Activated CD4-positive, alpha-beta T cell treated with anti-CD3 and anti-CD28 coated beads, Interleukin-2, amount 10 ng/mL, durations not matched to agents 24 days and 14 days (primary cell): Measurements from ENCODE around the gene ZFAND3. TPM values are rescaled to one million over a fixed set of nuclear protein-coding genes. Genes with fewer than 3 reads are reported as not detected.

Experiments used
- DNase-seq: peaks from one replicate; pipeline ENCODE4 v3.0.0; 2022
- H3K27ac Mint-ChIP-seq: one replicate; pipeline ENCODE4 v1.8.0; 2022; ENCODE audit warnings: mild to moderate bottlenecking, mixed read lengths
- H3K27me3 Mint-ChIP-seq: one replicate; pipeline ENCODE4 v1.8.0; 2022; ENCODE audit warnings: mixed read lengths
- H3K36me3 Mint-ChIP-seq: one replicate; pipeline ENCODE4 v1.8.0; 2022; ENCODE audit warnings: low read depth, mild to moderate bottlenecking, mixed read lengths
- H3K4me1 Mint-ChIP-seq: one replicate; pipeline ENCODE4 v1.8.0; 2021; ENCODE audit warnings: mixed read lengths
- H3K4me3 Mint-ChIP-seq: one replicate; pipeline ENCODE4 v1.8.0; 2022; ENCODE audit warnings: mild to moderate bottlenecking, moderate library complexity, mixed read lengths
- H3K9me3 Mint-ChIP-seq: one replicate; pipeline ENCODE4 v1.8.0; 2021; ENCODE audit warnings: mixed read lengths
- intact Hi-C: fragments of 100-400 bp; cut with micrococcal nuclease; formaldehyde crosslinking; loops from one replicate; pipeline ENCODE4 v1.15.1; 2023
- total RNA-seq: library from RNA; stranded (reverse); gene quantifications from 2 replicates; pipeline ENCODE4 v1.2.3, GENCODE V29; 2022

ZFAND3 gene
- total RNA-seq, 1 donor from 2014 or later = 31.5 TPM

DNA sequence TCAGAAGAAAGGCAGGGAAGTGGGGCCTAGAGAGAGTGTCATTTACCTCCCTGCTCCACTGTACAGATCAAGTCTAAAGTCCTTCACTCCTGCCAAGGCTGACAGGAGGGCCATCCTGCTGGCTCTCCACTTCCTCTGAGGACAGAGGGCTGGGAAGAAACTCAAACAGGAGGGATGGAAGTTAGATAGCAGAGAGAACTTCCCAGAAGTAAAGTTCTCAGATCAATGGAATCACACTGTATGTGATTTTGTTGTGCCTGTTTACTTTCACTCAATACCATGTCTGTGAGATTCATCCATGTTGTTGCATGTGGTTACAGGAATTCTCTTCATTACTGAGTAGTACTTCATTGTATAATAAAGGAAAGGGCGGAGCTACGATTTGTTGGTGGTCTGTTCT lies 32.3 kb upstream of the ZFAND3 start:
- peaks cover 40% of the 10 kb centered on the region for H3K27me3 Mint-ChIP-seq
- no peak overlapping the region for H3K4me3 Mint-ChIP-seq
- H3K27ac Mint-ChIP-seq = no peak overlapping the region
- intact Hi-C loops = no loop called here
- DNase-seq = no peak
- peaks cover 25% of the 10 kb centered on the region for H3K4me1 Mint-ChIP-seq
- H3K36me3 Mint-ChIP-seq = no peaks in the 10 kb centered on the region
- H3K9me3 Mint-ChIP-seq = no peaks in the 10 kb centered on the region

DNA sequence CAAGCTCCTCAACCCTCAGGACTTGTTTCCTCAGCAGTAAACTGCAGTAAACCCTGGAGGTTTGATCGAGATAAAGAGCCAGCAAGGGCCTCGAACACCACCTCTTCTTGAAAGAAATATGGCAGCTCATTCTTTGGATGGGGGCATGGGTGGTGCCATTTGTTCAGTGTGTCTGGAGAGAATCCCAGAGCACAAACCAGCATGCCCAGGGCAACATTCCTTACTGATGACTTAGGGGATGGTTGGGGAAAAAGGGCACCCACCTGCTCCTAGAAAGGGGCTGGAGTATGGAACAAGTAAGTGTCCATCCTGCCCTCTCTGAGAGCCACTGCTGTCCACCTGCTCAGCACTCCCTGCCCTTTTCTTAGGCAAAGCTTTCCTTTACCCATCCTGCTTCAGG lies 31.3 kb upstream of the ZFAND3 start:
- Mint-ChIP-seq H3K4me3 (no peak overlapping the region), H3K27ac (no peak overlapping the region), H3K9me3 (no peaks in the 10 kb centered on the region), H3K4me1 (peaks cover 21% of the 10 kb centered on the region), H3K27me3 (peaks cover 35% of the 10 kb centered on the region), H3K36me3 (no peaks in the 10 kb centered on the region)
- no peak for DNase-seq
- intact Hi-C loops = no loop called here

DNA sequence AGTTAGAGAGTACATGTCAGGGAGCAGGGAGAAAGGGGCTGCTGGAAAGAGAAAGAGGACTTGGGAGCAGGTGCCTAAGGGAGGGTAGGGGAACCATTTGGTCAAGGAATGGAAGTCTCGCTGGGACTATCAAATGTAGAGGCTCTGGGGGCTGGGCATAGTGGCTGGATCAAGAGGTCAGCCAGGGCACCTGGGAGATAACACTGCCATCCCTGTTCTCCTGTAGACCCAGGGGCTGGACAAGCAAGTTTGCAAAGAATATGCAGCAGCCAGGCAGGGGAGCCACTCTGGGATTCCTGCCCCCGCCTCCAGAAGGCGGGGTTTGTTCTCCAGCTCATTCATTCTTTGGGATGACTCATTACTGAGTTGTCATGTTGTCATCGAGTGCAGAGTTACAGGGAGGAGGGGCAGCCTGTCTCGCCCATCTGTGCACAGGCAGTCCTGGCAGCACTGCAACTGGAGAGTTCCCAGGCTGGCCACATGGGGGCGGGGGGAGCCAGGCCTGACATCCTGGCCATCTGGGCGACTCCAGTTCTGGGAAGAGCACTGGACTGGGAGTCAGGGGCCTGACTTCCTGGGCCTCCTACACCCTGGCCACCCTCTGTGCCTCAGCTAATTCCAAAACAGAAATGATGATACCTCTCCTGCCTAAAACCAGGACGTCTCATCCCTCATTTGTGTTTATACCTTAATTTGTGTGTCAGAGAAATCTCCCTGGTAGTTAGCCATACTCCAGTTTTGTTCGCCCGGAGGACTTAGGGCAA lies 28.2 kb upstream of the ZFAND3 start:
- no peak overlapping the region for H3K27ac Mint-ChIP-seq
- H3K9me3 Mint-ChIP-seq = no peaks in the 10 kb centered on the region
- H3K4me3 Mint-ChIP-seq = no peak overlapping the region
- intact Hi-C loops = loop anchor here (1.0 to 10.0 kb wide), 8 partner anchors 28 to 843 kb away; partner anchors contain the start of genes BTBD9, MDGA1 and ZFAND3
- H3K27me3 Mint-ChIP-seq = peaks cover 9% of the 10 kb centered on the region
- peaks cover 13% of the 10 kb centered on the region for H3K4me1 Mint-ChIP-seq
- peak; percentile 92 for DNase-seq
- no peaks in the 10 kb centered on the region for H3K36me3 Mint-ChIP-seq

DNA sequence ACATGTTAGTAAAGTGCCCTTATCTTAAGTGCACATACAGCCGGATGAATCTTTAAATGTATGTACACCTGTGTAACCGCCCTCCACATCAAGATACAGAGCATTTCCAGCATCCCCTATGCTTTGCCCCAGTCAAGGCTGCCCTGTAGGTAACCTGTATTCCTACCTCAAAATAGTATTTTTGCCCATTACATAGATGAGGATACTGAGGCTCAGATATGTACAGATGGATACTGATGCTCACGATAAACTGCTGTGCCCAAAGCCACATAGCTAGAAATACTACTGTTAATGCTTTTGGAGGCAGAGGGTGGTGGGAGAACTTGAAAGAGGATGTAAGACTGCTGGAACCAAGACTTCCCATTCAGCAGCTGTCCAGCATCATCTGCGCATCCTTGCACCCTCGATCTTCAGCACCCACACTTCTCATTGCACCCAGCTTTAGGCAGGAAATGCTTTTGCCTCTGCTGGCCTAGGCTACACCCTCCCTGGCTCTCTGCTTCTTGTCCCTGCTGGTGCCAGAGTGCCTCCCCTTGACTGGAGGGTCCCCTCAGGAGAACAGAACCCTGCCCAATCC lies 27.0 kb upstream of the ZFAND3 start:
- Mint-ChIP-seq H3K27me3 (peaks cover 6% of the 10 kb centered on the region), H3K36me3 (no peaks in the 10 kb centered on the region)

GRCh38 chr6:37793067-37793466 lies 26.5 kb upstream of the ZFAND3 start:
- Mint-ChIP-seq H3K27ac (no peak overlapping the region), H3K36me3 (no peaks in the 10 kb centered on the region), H3K4me3 (no peak overlapping the region), H3K27me3 (peaks cover 6% of the 10 kb centered on the region), H3K9me3 (no peaks in the 10 kb centered on the region), H3K4me1 (peaks cover 13% of the 10 kb centered on the region)
- DNase-seq = no peak
- intact Hi-C loops = loop anchor here (5.0 to 10.0 kb wide), 3 partner anchors 96 to 842 kb away; partner anchors contain the start of genes BTBD9 and MDGA1

More for the DNA sequence above, 27.0 kb upstream of the ZFAND3 start:
- no peak for DNase-seq
- Mint-ChIP-seq H3K9me3 (no peaks in the 10 kb centered on the region), H3K4me1 (peaks cover 13% of the 10 kb centered on the region), H3K4me3 (no peak overlapping the region), H3K27ac (peak overlapping the region; percentile 42)
- intact Hi-C loops = loop anchor here (5.0 to 10.0 kb wide), 3 partner anchors 95 to 842 kb away; partner anchors contain the start of genes BTBD9 and MDGA1

GRCh38 chr6:37794825-37795224 lies 24.7 kb upstream of the ZFAND3 start:
- H3K4me1 Mint-ChIP-seq = peaks cover 13% of the 10 kb centered on the region
- H3K4me3 Mint-ChIP-seq = no peak overlapping the region
- H3K27me3 Mint-ChIP-seq = peaks cover 6% of the 10 kb centered on the region
- intact Hi-C loops = loop anchor here (5.0 to 10.0 kb wide), 3 partner anchors 98 to 840 kb away; partner anchors contain the start of genes BTBD9 and MDGA1
- H3K27ac Mint-ChIP-seq = no peak overlapping the region
- DNase-seq = no peak
- no peaks in the 10 kb centered on the region for H3K9me3 Mint-ChIP-seq
- no peaks in the 10 kb centered on the region for H3K36me3 Mint-ChIP-seq

DNA sequence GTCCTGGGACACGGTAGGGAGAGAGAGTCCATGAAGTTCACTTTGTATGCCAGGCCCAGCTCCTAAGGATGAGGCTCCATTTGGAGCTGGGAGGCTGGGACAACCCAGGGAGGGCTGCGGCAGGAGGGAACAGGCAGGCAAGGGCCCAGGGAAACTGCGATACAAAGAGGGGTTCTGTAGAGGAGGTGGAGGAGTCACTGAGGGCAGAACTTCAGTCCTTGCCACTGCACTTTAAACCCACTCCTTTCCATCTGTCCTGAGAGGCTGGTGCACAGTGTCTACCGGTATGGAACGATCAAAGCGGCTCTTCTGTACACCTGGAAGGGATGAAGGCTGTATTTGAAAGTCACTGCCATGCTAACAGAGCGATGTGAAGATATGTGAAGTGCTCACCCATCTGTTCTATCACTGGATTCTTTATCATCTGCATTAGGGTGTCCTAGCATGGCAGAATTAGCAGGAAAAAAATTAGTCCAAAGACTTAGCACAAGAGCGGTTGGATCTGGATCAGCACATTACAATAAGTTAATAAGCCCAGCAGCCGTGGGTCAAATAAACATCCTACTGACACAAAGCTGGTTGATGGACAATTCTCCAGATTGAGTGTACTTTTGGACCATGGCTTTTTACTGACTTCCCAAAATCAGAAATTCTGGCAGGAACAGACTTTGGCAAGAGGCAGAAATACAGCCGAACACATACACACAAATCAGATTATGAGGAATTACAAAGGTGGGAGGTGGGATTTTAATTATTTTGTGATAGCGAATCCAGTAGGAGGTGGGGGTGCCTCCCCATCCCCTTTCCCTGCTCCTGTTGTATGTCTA lies 20.9 kb upstream of the ZFAND3 start:
- Mint-ChIP-seq H3K27me3 (peaks cover 4% of the 10 kb centered on the region), H3K9me3 (no peaks in the 10 kb centered on the region), H3K4me1 (no peaks in the 10 kb centered on the region), H3K36me3 (no peaks in the 10 kb centered on the region), H3K27ac (no peak overlapping the region), H3K4me3 (no peak overlapping the region)
- intact Hi-C loops = loop anchor here (10.0 kb wide), 1 partner anchor 836 kb away; the partner anchor contains the start of gene BTBD9
- no peak for DNase-seq

- intact Hi-C loops = loop anchor here (10.0 kb wide), 1 partner anchor 836 kb away; the partner anchor contains the start of gene BTBD9
- Mint-ChIP-seq H3K4me3 (no peak overlapping the region), H3K36me3 (no peaks in the 10 kb centered on the region), H3K9me3 (no peaks in the 10 kb centered on the region), H3K4me1 (no peaks in the 10 kb centered on the region), H3K27me3 (peaks cover 4% of the 10 kb centered on the region), H3K27ac (no peak overlapping the region)
- DNase-seq = no peak
These were observed 20.3 kb upstream of the ZFAND3 start for GRCh38 chr6:37799263-37799644.

- H3K27me3 Mint-ChIP-seq = peaks cover 4% of the 10 kb centered on the region
These were observed 18.6 kb upstream of the ZFAND3 start for GRCh38 chr6:37800703-37801604.

GRCh38 chr6:37801605-37801940 lies 18.0 kb upstream of the ZFAND3 start:
- DNase-seq = no peak
- Mint-ChIP-seq H3K36me3 (no peaks in the 10 kb centered on the region), H3K9me3 (no peaks in the 10 kb centered on the region), H3K4me3 (no peak overlapping the region), H3K27ac (no peak overlapping the region), H3K27me3 (peaks cover 7% of the 10 kb centered on the region), H3K4me1 (no peaks in the 10 kb centered on the region)
- intact Hi-C loops = no loop called here

More at GRCh38 chr6:37800703-37801604, 18.6 kb upstream of the ZFAND3 start:
- Mint-ChIP-seq H3K4me3 (no peak overlapping the region), H3K27ac (no peak overlapping the region), H3K4me1 (no peaks in the 10 kb centered on the region), H3K36me3 (no peaks in the 10 kb centered on the region), H3K9me3 (no peaks in the 10 kb centered on the region)
- no peak for DNase-seq
- intact Hi-C loops = no loop called here

DNA sequence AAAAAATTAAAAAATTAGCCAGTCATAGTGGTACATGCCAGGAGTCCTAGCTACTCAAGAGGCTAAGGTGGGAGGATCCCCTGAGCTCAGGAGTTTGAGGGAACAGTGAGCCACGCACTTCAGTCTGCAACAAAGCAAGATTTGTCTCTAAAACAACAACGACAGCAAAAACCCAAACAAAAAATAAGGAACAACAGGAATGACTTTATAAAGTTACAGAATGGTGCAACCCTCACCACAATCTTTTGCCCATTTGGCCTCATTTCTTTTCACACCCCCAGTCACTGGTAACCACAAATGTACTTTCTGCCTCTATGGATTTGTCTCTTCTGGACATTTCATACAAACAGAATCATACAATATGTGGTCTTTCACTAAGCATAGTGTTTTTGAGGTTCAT lies 16.7 kb upstream of the ZFAND3 start:
- Mint-ChIP-seq H3K27me3 (peaks cover 13% of the 10 kb centered on the region), H3K27ac (no peak overlapping the region), H3K36me3 (no peaks in the 10 kb centered on the region), H3K4me3 (no peak overlapping the region), H3K9me3 (no peaks in the 10 kb centered on the region), H3K4me1 (no peaks in the 10 kb centered on the region)
- intact Hi-C loops = no loop called here
- no peak for DNase-seq

- no peak for DNase-seq
- Mint-ChIP-seq H3K4me3 (no peak overlapping the region), H3K9me3 (no peaks in the 10 kb centered on the region), H3K36me3 (no peaks in the 10 kb centered on the region), H3K4me1 (no peaks in the 10 kb centered on the region), H3K27me3 (peaks cover 20% of the 10 kb centered on the region), H3K27ac (no peak overlapping the region)
- intact Hi-C loops = no loop called here
These were observed 14.9 kb upstream of the ZFAND3 start for GRCh38 chr6:37804586-37804985.

GRCh38 chr6:37806213-37806612 lies 13.3 kb upstream of the ZFAND3 start:
- peaks cover 21% of the 10 kb centered on the region for H3K27me3 Mint-ChIP-seq
- H3K9me3 Mint-ChIP-seq = no peaks in the 10 kb centered on the region
- H3K4me1 Mint-ChIP-seq = no peaks in the 10 kb centered on the region
- no peak overlapping the region for H3K4me3 Mint-ChIP-seq
- no peaks in the 10 kb centered on the region for H3K36me3 Mint-ChIP-seq
- intact Hi-C loops = no loop called here
- no peak overlapping the region for H3K27ac Mint-ChIP-seq
- no peak for DNase-seq
